HCT116 (cell line): ENCODE results near the gene R3HDM4. TPM values are rescaled to one million over a fixed set of nuclear protein-coding genes. Genes with fewer than 3 reads are reported as not detected.

Experiments
- ATAC-seq: fragments of 200-7000 bp; cut with Tn5 transposase; 2 replicates; pipeline ENCODE4 v1.9.1; 2020; ENCODE audit warnings: mild to moderate bottlenecking, moderate library complexity
- BruUV-seq: library from RNA; stranded (reverse); fragments of 400-500 nt; replicated peaks from 2 replicates; lab custom pipeline; 2021; lab: Mats Ljungman, UMichigan
- CTCF ChIA-PET: fragments of 300-600 bp; sonication (Branson Sonifier 250); formaldehyde crosslinking; loops from one replicate; lab custom pipeline; 2021; ENCODE audit warnings: antibody characterized with exemption; lab: Charles Lee
- POLR2A ChIA-PET: fragments of 300-600, 350-600 bp; sonication (Branson Sonifier 250); formaldehyde crosslinking; loops from one replicate; lab custom pipeline; 2021; ENCODE audit warnings: antibody characterized with exemption; lab: Charles Lee
- RAD21 ChIA-PET, 2 experiments: fragments of 300-600 bp; sonication (Branson Sonifier 250); formaldehyde crosslinking; loops; one replicate each; lab custom pipeline; 2023; ENCODE audit warnings: low total read pairs in 2 of 2; ENCODE audit not compliant: uncharacterized antibody in 2 of 2, unreplicated experiment in 2 of 2, low non-redundant PET in 1 of 2; lab: Charles Lee
- DNase-seq: peaks from one replicate; pipeline ENCODE4 v3.0.0-alpha.2; 2010; ENCODE audit warnings: low read depth, low spot score
- H2AFZ ChIP-seq: fragments of 200-600 bp; shearing (Covaris generic), sonication (generic); 2 replicates; pipeline ENCODE4 v1.6.1; 2017; ENCODE audit warnings: low read depth, mixed run types, mixed read lengths, antibody characterized with exemption, low read length; ENCODE audit not compliant: poor library complexity, severe bottlenecking
- H3K27ac ChIP-seq: 2 replicates; pipeline ENCODE4 v1.5.1; 2012; ENCODE audit warnings: low read depth, low read length
- H3K27me3 ChIP-seq: fragments of 200-600 bp; sonication (generic); 2 replicates; pipeline ENCODE4 v1.6.1; 2016; ENCODE audit warnings: mixed run types, low read length, mixed read lengths; ENCODE audit not compliant: insufficient read depth
- H3K36me3 ChIP-seq, 2 experiments: fragments of 200-500 bp in 1 of 2; fragments of 200-600 bp in 1 of 2; sonication (Bioruptor generic) in 1 of 2; sonication (generic) in 1 of 2; 2 replicates each; pipeline versions ENCODE4 v1.5.1 to v1.6.1; 2014 to 2016; ENCODE audit warnings: low read length in 2 of 2, inconsistent platforms in 1 of 2, mixed read lengths in 1 of 2, mixed run types in 1 of 2; ENCODE audit not compliant: insufficient read depth in 2 of 2, control insufficient read depth in 1 of 2
- H3K4me1 ChIP-seq, 2 experiments: fragments of 200-600 bp in 1 of 2; sonication (generic) in 1 of 2; 2 replicates each; pipeline versions ENCODE4 v1.5.1 to v1.6.1; 2012 to 2017; ENCODE audit warnings: low read length in 2 of 2, inconsistent platforms in 1 of 2, mild to moderate bottlenecking in 1 of 2, mixed read lengths in 1 of 2, mixed run types in 1 of 2, moderate library complexity in 1 of 2; ENCODE audit not compliant: insufficient read depth in 2 of 2, control insufficient read depth in 1 of 2
- H3K4me2 ChIP-seq: fragments of 200-600 bp; sonication (generic); 2 replicates; pipeline ENCODE4 v1.6.1; 2017; ENCODE audit warnings: mixed run types, low read length, mixed read lengths
- H3K4me3 ChIP-seq, 2 experiments: fragments of 200-600 bp in 1 of 2; sonication (generic) in 1 of 2; replicated peaks in 1 of 2; 2 replicates each; pipeline ENCODE4 v1.5.1; 2011 to 2016; ENCODE audit warnings: low read length in 2 of 2, control low read depth in 1 of 2, low read depth in 1 of 2, mild to moderate bottlenecking in 1 of 2, mixed read lengths in 1 of 2, mixed run types in 1 of 2
- H3K79me2 ChIP-seq: fragments of 200-600 bp; sonication (generic); 2 replicates; pipeline ENCODE4 v1.6.1; 2017; ENCODE audit warnings: mild to moderate bottlenecking, mixed run types, low read length, moderate library complexity, mixed read lengths; ENCODE audit not compliant: insufficient read depth
- H3K9ac ChIP-seq: fragments of 200-600 bp; sonication (generic); 2 replicates; pipeline ENCODE4 v1.6.1; 2016; ENCODE audit warnings: low read length, mixed read lengths
- H3K9me2 ChIP-seq: fragments of 200-600 bp; sonication (generic), shearing (Covaris generic); 2 replicates; pipeline ENCODE4 v1.6.1; 2017; ENCODE audit warnings: mixed run types, mild to moderate bottlenecking, moderate library complexity; ENCODE audit not compliant: insufficient read depth
- H3K9me3 ChIP-seq, 2 experiments: fragments of 200-500 bp in 1 of 2; fragments of 200-600 bp in 1 of 2; sonication (Bioruptor generic) in 1 of 2; sonication (generic) in 1 of 2; 2 replicates each; pipeline ENCODE4 v1.6.1; 2014 to 2017; ENCODE audit warnings: low read length in 2 of 2, mixed read lengths in 2 of 2, inconsistent platforms in 1 of 2, low read depth in 1 of 2, mild to moderate bottlenecking in 1 of 2, mixed run types in 1 of 2, moderate library complexity in 1 of 2; ENCODE audit not compliant: control insufficient read depth in 1 of 2, insufficient read depth in 1 of 2
- H4K20me1 ChIP-seq: fragments of 200-600 bp; sonication (generic), shearing (Covaris generic); 2 replicates; pipeline ENCODE4 v1.6.1; 2017; ENCODE audit warnings: mixed run types, mild to moderate bottlenecking, moderate library complexity; ENCODE audit not compliant: insufficient read depth
- ATF3 ChIP-seq: IDR thresholded peaks from 2 replicates; pipeline ENCODE4 v1.6.1; 2012
- EGR1 ChIP-seq: IDR thresholded peaks from 2 replicates; pipeline ENCODE4 v1.6.1; 2012; ENCODE audit warnings: low read depth
- ELF1 ChIP-seq: IDR thresholded peaks from 2 replicates; pipeline ENCODE4 v1.6.1; 2012; ENCODE audit warnings: low read depth, borderline replicate concordance
- JUND ChIP-seq: IDR thresholded peaks from 2 replicates; pipeline ENCODE4 v1.6.1; 2012
- MAX ChIP-seq: IDR thresholded peaks from 2 replicates; pipeline ENCODE4 v1.6.1; 2012
- POLR2AphosphoS5 ChIP-seq: IDR thresholded peaks from 2 replicates; pipeline ENCODE4 v1.6.1; 2011; ENCODE audit warnings: mild to moderate bottlenecking, low read depth, low read length, moderate library complexity
- TCF7L2 ChIP-seq: IDR thresholded peaks from 2 replicates; pipeline ENCODE4 v1.7.0; 2011; ENCODE audit warnings: borderline replicate concordance, inconsistent platforms; ENCODE audit not compliant: insufficient read depth, insufficient read length; ENCODE audit errors: extremely low read depth
- YY1 ChIP-seq: IDR thresholded peaks from 2 replicates; pipeline ENCODE4 v1.6.1; 2011; ENCODE audit warnings: low read length, low read depth, moderate library complexity, mild to moderate bottlenecking; ENCODE audit not compliant: insufficient replicate concordance; ENCODE audit errors: extremely low read depth
- ZFX ChIP-seq: fragments of 450-650 bp; IDR thresholded peaks from 2 replicates; pipeline ENCODE4 v1.6.1; 2017
- intact Hi-C: fragments of 100-400 bp; cut with micrococcal nuclease; formaldehyde crosslinking; loops from 2 replicates; pipeline ENCODE4 v1.10.0; 2022
- total RNA-seq: library from RNA; stranded (reverse); gene quantifications from one replicate; pipeline ENCODE4 v1.2.1, GENCODE V29; 2021; ENCODE audit not compliant: unreplicated experiment

R3HDM4 gene
- total RNA-seq, 1 experiment from 2014 or later, result 92.3 TPM

- Histone ChIP-seq H2AFZ (no peak overlapping the region), H3K9me3 (no peaks in the 10 kb centered on the region), H3K27ac (peak overlapping the region; percentile 91), H3K9me2 (no peaks in the 10 kb centered on the region), H3K4me1 (peaks cover 13 to 49% of the 10 kb centered on the region in 2 experiments), H3K9ac (peak overlapping the region; percentile 92), H3K36me3 (no peaks in the 10 kb centered on the region; a peak in 1 of 4 replicates), H3K4me3 (peak overlapping the region; percentile 84 to 87), H3K27me3 (no peaks in the 10 kb centered on the region), H4K20me1 (no peaks in the 10 kb centered on the region), H3K79me2 (peaks cover 19% of the 10 kb centered on the region), H3K4me2 (peak overlapping the region; percentile 99)
- DNase-seq (peak; percentile 72), ATAC-seq (peak; percentile 62)
- ChIA-PET POLR2A (interaction anchor here (0.7 to 1.3 kb wide), 3 partner anchors 59 to 155 kb away, joined by 3 to 7 read pairs (median 3); partner anchors contain the start of gene WDR18), CTCF (interaction anchor here (1.0 kb wide), 1 partner anchor 59 kb away, joined by 8 read pairs; the partner anchor contains the start of gene WDR18), RAD21 (interaction anchor here in 1 of 2 experiments (0.6 kb wide), 1 partner anchor 55 kb away, joined by 3 read pairs; no protein-coding TSS in a partner anchor)
- intact Hi-C loops, result loop anchor here (1.0 to 10.0 kb wide), 2 partner anchors 57 to 260 kb away; no protein-coding TSS in a partner anchor
- TF ChIP-seq MAX (peak; percentile 92), ELF1 (no peak), TCF7L2 (peak; percentile 8)
- BruUV-seq, result no TSS peak
These were observed 12.1 kb upstream of the R3HDM4 start for GRCh38 chr19:925087-925525.

GRCh38 chr19:924553-925086 lies 11.6 kb upstream of the R3HDM4 start:
- Histone ChIP-seq H3K9ac (peak overlapping the region; percentile 92), H3K79me2 (peaks cover 19% of the 10 kb centered on the region), H3K36me3 (no peaks in the 10 kb centered on the region; a peak in 1 of 4 replicates), H3K27me3 (no peaks in the 10 kb centered on the region), H4K20me1 (no peaks in the 10 kb centered on the region), H3K4me3 (peak overlapping the region; percentile 84 to 87), H3K9me3 (no peaks in the 10 kb centered on the region), H3K27ac (peak overlapping the region; percentile 91), H2AFZ (no peak overlapping the region), H3K4me1 (peaks cover 13 to 49% of the 10 kb centered on the region in 2 experiments), H3K4me2 (peak overlapping the region; percentile 99), H3K9me2 (no peaks in the 10 kb centered on the region)
- DNase-seq, result no peak
- POLR2A ChIA-PET, result interaction anchor here (0.7 to 2.7 kb wide), 4 partner anchors 59 to 154 kb away, joined by 3 to 9 read pairs (median 5); partner anchors contain the start of gene WDR18
- intact Hi-C loops, result loop anchor here (1.0 to 10.0 kb wide), 2 partner anchors 58 to 260 kb away; no protein-coding TSS in a partner anchor
- ATAC-seq, result peak; percentile 25
- TF ChIP-seq ZFX (no peak), POLR2AphosphoS5 (peak; percentile 37; the same call in 1 of the 2 replicates), EGR1 (peak; percentile 74), ATF3 (no peak), JUND (no peak), YY1 (no peak)
- RAD21 ChIA-PET, result no interaction called here
- no TSS peak for BruUV-seq
- CTCF ChIA-PET, result interaction anchor here (1.0 to 2.4 kb wide), 2 partner anchors 59 to 60 kb away, joined by 8 to 21 read pairs; partner anchors contain the start of gene WDR18
